NCI-H345 treated with DMSO at 0.1 percent for 48 hours (cell line): ENCODE results near the gene MEIOSIN.
"Not testable (repeated sequence)": the region's sequence is repeated elsewhere in the genome, so short reads cannot be mapped to it uniquely, and the experiment has no call there.

Experiments
- DNase-seq: peaks from one replicate; lab custom pipeline; 2025; ENCODE audit not compliant: unreplicated experiment; lab: John Stamatoyannopoulos, UW

MEIOSIN gene

DNA sequence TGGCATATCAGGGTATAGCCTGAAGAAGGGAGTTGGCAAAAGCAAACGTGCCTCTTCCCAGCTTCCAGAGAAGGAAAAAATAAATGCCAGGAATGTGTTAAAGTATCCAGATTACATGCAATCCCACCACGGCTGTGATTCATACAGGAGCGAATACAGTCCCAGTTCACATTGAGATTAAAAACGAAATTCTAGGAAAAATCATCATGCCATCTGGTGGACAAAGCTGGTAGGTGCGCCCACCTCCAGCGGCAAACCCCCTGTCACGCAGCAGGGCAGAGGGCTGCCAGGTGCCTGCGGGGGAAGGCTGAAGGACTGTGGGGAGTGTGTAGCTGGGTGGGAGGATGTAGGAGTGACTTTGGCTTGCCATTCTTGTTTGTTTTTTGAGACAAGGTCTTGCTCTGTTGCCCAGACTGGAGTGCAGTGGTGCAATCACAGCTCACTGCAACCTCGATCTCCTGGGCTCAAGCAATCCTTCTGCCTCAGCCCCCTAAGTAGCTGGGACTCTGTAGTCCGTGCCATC, 65.8 kb downstream of the MEIOSIN start:
- DNase-seq, result peak; percentile 42

DNA sequence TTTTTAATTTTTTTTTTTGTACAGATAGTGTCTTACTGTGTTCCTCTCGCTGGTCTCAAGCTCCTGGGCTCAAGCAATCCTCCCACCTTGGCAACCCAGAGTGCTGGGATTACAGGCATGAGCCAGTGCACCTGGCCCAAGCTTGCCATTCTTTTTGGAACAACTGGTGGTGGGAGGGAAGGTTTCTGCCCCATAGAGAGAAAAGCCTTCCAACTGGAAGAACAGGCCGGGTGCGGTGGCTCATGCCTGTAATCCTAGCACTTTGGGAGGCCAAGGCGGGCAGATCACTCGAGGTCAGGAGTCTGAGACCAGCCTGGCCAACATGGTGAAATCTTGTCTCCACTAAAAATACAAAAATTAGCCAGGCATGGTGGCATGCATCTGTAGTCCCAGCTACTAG, 66.3 kb downstream of the MEIOSIN start:
- DNase-seq, result not testable (repeated sequence)

DNA sequence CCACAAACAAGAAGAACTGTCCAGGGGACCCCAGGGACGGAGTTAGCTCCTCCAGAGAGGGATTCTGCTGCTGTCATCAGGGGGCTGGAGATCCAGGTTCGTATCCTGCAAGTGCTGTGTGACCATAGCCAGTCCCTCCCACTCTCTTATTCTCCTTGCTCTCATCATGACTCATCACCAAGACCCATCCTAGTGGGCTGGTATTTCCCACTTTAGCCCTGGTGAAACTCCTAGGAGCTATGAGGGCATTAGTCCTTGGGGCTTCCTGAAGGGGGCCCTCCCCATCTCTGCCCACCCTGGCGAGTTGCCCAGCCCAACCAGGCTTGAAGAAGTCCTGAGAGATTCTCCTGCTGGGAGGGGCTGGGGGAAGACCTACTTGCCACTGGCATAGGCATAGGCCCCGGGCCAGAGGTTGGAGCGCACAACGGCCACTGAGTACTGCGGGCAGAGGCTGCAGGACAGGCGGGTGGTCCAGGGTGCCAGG, 66.9 kb downstream of the MEIOSIN start:
- no peak for DNase-seq

DNA sequence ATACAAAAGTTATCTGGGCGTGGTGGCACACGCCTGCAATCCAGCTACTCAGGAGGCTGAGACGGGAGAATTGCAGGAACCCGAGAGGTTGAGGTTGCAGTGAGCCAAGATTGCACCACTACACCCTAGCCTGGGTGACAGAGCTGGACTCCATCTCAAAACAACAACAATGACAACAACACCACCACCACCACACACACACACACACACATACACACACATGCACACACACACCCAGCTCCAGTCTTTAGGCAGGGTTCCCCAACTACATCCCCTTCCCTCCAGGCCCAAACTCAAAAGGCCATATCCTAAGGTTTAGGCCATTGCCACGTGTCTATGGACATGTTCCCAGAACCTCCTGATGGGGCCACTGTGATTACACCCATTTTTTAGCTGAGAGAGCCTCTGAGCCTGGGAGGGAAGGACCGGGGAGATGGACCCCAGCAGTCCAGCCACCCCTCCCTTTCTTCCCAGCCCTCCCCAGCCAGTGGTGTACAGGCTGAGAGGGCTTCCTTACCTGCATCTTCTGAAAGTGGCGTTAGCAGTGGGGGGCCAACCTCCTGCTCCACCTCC, 68.5 kb downstream of the MEIOSIN start:
- DNase-seq, result no peak

DNA sequence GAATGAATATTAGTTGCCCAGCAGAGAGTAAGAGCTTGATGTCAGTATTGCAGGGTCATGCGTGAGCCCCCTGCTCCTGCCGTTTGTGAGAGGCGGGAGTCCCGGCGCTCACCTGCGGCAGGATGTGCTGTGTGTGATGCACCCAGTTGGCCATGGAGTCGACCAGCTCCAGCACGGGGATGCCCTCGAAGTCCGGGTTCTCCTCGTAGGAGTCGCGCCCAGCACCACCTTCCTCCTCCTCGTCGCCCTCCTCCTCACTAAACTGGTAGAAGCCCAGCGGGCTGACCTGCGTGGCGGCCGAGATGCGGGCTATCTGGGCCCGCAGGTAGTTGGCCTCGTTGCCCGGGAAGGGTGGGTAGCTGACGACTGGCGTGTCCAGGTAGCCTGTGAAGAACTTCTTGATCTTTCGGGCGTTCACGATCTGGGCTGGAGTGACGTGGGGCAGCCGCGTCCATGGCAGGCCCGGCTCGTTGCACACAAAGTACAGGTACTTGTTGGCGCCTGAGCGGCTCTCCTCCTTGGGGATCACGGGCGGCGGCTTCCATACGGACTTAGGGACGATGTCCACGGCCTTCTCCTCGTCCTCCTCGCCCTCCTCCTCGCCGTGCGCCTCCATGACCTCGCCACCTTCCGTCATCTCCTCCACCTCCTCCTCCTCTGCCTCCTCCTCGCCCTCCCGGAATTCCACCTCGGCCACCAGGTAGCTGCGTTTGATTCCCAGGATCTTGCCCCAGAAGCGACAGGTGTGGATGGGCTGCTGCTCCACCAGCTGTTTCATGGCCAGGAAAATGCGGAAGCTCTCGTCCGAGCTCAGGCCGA, 71.1 kb downstream of the MEIOSIN start:
- DNase-seq, result no peak

DNA sequence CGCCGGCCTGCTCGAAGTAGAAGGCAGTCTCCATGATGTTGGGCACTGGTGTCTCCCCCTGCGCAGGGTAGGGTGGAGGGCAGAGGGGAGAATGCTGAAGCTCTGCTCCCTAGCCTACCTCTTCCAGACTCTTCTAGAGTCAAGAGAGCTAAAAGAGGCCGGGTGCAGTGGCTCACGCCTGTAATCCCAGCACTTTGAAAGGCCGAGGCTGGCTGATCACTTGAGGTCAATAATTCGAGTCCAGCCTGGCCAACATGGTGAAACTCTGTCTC, 71.7 kb downstream of the MEIOSIN start:
- no peak for DNase-seq

DNA sequence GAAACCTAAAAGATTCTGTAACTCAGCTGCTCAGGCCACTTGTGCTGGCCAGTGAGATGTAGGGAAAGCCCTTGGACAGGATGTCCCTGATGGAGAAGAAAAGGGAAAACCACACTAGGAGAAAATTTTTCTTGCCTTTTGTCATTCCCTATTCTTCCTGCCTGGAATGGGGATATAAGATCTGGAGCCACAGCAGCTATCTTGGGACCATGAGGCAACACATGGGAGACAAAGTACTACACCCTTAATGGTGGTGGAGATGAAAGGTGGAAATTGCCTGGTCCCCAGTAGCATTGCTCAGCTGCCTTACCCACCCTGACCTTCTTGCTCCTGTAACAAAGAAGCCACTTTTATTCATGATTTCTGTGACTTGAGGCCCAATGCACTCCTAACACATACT, 72.5 kb downstream of the MEIOSIN start:
- no peak for DNase-seq

DNA sequence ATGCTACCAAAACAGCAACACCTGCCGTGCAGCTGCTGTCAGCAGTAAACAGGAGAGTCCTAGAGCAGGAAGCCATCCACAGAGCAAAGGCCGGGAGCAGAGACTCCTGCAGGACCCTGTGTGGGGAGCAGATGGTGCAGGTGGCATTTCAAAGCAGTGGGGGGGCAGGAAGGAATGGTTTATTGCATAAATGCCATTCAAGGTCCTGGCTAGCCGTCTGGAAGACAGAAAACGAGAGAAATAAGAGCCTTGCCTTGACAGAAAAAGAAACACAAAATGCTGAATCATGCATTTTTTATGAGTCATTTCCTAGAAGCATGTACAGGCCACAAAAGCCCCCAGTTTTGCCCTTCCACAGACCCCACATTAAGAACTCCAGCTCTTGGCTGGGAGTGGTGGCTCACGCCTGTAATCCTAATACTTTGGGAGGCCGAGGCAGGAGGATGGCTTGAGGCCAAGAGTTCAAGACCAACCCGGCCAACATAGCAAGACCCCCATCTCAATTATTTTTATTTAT, 76.5 kb downstream of the MEIOSIN start:
- peak; percentile 14 for DNase-seq

DNA sequence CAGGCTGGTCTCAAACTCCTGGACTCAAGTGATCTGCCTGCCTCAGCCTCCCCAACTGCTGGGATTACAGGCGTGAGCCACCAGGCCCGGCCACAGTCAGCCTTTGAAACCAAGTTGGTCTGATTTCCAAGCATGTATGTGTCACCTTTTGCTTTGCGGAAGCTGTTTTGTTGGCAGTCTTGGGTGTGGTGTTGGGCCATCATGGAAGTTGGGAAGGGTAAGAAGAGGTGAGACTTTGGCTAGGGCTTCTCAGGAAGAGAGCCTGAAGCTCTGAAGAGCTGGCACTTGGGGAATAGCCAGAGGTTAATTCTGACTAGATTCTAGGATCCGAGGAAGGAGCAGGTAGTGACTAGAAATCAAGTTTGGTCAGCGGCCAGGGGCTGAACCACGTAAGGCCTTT, 79.1 kb downstream of the MEIOSIN start:
- DNase-seq, result no peak
